Thyroid gland (tissue), 4 donors: ENCODE data around the gene GJD4.

Source experiments
- POLR2A ChIP-seq, 2 donors: fragments of 450-650 bp; IDR thresholded peaks; one replicate each; pipeline ENCODE4 v1.6.1; 2017; ENCODE audit warnings: antibody characterized with exemption in 2 of 2, mild to moderate bottlenecking in 2 of 2, moderate library complexity in 1 of 2
- TF ChIP-seq, protein P1 (sequence below), 6 experiments: fragments of 200-600 bp in 3 of 6; fragments of 450-650 bp in 3 of 6; sonication (generic) in 3 of 6; IDR thresholded peaks; one replicate each; pipeline ENCODE4 v1.5.1; 2016 to 2019; ENCODE audit warnings: antibody characterized with exemption in 6 of 6, mild to moderate bottlenecking in 2 of 6, inconsistent platforms in 1 of 6, moderate library complexity in 1 of 6

DNA sequence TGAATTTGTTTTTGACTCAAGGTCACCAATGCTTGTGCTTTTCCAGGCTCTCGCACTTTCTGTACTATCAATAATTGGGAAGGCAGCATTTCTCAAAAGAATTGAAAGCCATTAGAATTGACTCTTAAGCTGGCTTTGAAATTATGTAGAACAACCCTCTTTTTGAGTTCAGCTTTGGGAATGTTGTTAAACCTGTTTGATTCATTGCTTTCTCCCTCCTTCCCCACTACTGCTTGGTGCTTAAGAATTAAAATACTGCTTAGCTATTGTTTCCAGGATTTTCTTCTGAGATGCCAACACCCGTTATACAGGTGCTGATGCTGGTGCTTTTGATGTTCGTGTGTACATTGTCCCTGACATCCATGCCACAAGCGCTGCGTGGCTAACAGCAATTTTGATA, 52.5 kb downstream of the GJD4 start:
- TF ChIP-seq, protein P1, sequence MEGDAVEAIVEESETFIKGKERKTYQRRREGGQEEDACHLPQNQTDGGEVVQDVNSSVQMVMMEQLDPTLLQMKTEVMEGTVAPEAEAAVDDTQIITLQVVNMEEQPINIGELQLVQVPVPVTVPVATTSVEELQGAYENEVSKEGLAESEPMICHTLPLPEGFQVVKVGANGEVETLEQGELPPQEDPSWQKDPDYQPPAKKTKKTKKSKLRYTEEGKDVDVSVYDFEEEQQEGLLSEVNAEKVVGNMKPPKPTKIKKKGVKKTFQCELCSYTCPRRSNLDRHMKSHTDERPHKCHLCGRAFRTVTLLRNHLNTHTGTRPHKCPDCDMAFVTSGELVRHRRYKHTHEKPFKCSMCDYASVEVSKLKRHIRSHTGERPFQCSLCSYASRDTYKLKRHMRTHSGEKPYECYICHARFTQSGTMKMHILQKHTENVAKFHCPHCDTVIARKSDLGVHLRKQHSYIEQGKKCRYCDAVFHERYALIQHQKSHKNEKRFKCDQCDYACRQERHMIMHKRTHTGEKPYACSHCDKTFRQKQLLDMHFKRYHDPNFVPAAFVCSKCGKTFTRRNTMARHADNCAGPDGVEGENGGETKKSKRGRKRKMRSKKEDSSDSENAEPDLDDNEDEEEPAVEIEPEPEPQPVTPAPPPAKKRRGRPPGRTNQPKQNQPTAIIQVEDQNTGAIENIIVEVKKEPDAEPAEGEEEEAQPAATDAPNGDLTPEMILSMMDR (IDR thresholded peaks at IDR 0.05): no peak
- TF ChIP-seq POLR2A (IDR thresholded peaks at IDR 0.05): no peak
